Neutrophil (primary cell): ENCODE data around the gene SH3TC2.

Source experiments
- H3K27ac ChIP-seq: fragments of 200-600 bp; sonication (generic); 2 replicates; pipeline ENCODE4 v1.5.1; 2016; ENCODE audit warnings: mild to moderate bottlenecking, moderate library complexity
- H3K27me3 ChIP-seq: fragments of 200-600 bp; sonication (generic); 2 replicates; pipeline ENCODE4 v1.6.0; 2016; ENCODE audit warnings: mild to moderate bottlenecking
- H3K36me3 ChIP-seq: fragments of 200-600 bp; sonication (generic); 2 replicates; pipeline ENCODE4 v1.5.1; 2017
- H3K4me1 ChIP-seq, 2 experiments: fragments of 200-600 bp in 1 of 2; sonication (generic) in 1 of 2; 1 replicate in 1 of 2; 2 replicates in 1 of 2; pipeline versions ENCODE4 v1.5.1 to v1.6.1; 2013 to 2016; ENCODE audit warnings: low read depth in 1 of 2, low read length in 1 of 2, mild to moderate bottlenecking in 1 of 2, moderate library complexity in 1 of 2; ENCODE audit not compliant: control insufficient read depth in 1 of 2, insufficient read depth in 1 of 2
- H3K4me3 ChIP-seq, 2 experiments: fragments of 200-600 bp in 1 of 2; sonication (generic) in 1 of 2; 1 replicate in 1 of 2; 2 replicates in 1 of 2; pipeline ENCODE4 v1.5.1; 2013 to 2016; ENCODE audit warnings: low read depth in 1 of 2, low read length in 1 of 2, mild to moderate bottlenecking in 1 of 2, moderate library complexity in 1 of 2
- H3K9me3 ChIP-seq: fragments of 200-600 bp; sonication (generic); 2 replicates; pipeline ENCODE4 v1.5.1; 2016
- TF ChIP-seq, protein P1 (sequence below): fragments of 200-600 bp; sonication (generic); IDR thresholded peaks from 2 replicates; pipeline ENCODE4 v1.5.1; 2016; ENCODE audit warnings: antibody characterized with exemption

The SH3TC2 gene

DNA sequence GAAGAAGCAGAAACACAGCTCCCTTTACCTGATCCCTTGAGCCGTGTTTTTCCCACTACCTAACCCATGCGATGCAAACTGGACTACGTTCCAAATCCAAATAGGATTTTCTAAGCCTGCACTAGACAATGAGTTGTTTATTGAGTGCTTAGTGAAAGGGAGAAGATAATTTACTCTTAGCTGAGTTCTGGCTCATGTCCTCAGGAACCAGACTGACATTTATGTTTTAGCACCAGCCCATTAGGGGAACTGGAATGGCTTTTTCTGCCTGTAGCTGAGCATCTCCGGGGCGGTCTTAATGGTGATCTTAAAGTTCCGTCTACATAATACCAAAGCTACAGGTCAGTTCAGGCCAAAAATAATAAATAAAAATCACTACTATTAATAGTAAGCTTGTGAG lies 81.5 kb downstream of the SH3TC2 start:
- H3K27me3 ChIP-seq: no peaks in the 10 kb centered on the region
- TF ChIP-seq, protein P1, sequence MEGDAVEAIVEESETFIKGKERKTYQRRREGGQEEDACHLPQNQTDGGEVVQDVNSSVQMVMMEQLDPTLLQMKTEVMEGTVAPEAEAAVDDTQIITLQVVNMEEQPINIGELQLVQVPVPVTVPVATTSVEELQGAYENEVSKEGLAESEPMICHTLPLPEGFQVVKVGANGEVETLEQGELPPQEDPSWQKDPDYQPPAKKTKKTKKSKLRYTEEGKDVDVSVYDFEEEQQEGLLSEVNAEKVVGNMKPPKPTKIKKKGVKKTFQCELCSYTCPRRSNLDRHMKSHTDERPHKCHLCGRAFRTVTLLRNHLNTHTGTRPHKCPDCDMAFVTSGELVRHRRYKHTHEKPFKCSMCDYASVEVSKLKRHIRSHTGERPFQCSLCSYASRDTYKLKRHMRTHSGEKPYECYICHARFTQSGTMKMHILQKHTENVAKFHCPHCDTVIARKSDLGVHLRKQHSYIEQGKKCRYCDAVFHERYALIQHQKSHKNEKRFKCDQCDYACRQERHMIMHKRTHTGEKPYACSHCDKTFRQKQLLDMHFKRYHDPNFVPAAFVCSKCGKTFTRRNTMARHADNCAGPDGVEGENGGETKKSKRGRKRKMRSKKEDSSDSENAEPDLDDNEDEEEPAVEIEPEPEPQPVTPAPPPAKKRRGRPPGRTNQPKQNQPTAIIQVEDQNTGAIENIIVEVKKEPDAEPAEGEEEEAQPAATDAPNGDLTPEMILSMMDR: no peak
- peaks cover 17 to 18% of the 10 kb centered on the region in 2 experiments for H3K4me1 ChIP-seq
- no peaks in the 10 kb centered on the region for H3K9me3 ChIP-seq
- H3K27ac ChIP-seq: no peak overlapping the region
- H3K36me3 ChIP-seq: no peaks in the 10 kb centered on the region
- no peak overlapping the region for H3K4me3 ChIP-seq

DNA sequence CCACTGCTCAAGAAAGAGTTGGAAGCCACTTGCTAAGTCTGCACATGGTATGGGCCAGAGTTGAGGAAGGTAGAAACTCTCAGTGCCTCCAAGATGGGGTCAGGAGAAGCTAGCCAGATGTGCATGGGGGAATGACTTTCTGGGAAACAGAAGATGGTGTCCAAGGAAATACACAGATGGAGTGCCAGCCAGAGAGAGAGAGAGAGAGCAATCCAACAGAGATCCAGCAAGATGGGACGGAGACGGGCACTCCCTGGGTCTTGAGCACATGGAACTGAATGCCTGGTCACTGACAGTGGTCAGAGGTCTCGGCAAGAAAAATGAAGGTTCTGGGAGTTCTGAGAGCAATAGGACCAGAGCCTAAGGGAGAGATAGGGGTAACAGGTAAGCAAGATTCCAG lies 82.1 kb downstream of the SH3TC2 start:
- H3K4me1 ChIP-seq: peaks cover 11 to 12% of the 10 kb centered on the region in 2 experiments
- H3K4me3 ChIP-seq: no peak overlapping the region
- TF ChIP-seq, protein P1: no peak
- no peaks in the 10 kb centered on the region for H3K9me3 ChIP-seq
- H3K36me3 ChIP-seq: no peaks in the 10 kb centered on the region
- H3K27me3 ChIP-seq: no peaks in the 10 kb centered on the region
- no peak overlapping the region for H3K27ac ChIP-seq

DNA sequence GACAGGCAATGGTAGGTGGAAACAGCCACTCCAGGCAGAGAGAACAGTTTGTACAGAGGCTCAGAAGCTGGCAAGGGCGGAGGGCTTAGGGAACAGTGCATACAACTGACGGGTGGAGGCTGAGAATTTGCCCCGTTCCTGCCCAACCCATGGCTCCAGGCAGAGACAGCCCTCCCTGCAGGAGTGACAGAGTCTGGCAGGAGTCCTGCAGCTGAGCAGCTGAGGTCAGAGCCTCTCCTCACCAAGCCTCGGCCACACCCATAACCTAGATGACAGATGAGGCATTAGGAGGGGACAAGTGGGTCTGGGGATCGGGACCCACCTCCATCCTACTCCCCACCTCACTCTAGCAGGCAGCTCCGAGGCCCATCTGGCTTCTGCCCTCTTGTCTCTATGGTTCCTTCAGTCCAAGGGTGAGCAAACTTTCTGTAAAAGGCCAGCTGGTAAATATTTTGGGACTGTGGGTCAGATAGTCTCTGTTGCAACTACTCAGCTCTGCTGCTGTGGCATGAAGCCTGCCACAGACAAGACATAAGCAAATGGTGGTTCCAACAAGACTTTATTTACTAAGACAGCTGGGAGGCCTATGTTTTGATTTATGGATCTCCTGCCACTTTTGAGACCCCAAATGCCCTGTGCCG lies 83.7 kb downstream of the SH3TC2 start:
- no peaks in the 10 kb centered on the region for H3K9me3 ChIP-seq
- H3K4me1 ChIP-seq: peaks cover 9 to 10% of the 10 kb centered on the region in 2 experiments
- H3K4me3 ChIP-seq: no peak overlapping the region
- TF ChIP-seq, protein P1: no peak
- H3K27me3 ChIP-seq: no peaks in the 10 kb centered on the region
- no peaks in the 10 kb centered on the region for H3K36me3 ChIP-seq
- H3K27ac ChIP-seq: no peak overlapping the region

DNA sequence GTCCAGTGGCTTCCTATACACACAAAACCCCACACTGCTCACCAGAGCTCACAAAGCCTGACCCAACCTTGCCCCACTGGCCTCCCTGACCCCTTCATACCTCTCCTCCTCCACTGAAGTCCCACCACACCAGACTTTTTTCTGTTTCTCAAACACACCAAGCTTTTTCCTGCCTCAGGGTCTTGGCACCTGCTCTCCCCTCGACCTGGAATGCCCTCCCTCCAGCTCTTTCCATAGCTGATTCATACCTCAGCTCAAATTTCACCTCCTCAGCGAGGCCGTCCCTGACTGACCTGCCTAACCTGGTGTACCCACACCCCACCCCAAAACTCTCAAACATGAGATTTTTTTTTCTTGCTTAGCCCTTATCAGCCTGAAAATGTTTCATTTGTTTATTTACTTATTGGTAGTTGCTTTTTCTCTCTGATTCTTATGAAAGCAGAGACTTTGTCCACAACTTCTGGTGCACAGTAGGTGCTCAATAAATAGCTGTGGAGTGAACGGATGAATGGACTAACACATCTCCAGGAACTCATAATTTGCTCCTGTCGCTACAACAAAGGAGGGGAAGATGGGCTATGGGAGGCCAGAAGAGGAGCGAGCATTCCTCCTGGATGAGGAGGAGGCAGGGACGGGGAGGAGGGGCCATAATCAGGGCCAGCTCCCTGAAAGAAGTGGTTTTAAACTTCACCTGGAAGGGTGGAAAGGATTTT lies 84.3 kb downstream of the SH3TC2 start:
- Histone ChIP-seq H3K27ac (no peak overlapping the region), H3K4me3 (no peak overlapping the region), H3K36me3 (no peaks in the 10 kb centered on the region), H3K27me3 (no peaks in the 10 kb centered on the region), H3K9me3 (no peaks in the 10 kb centered on the region), H3K4me1 (peaks cover 8 to 9% of the 10 kb centered on the region in 2 experiments)
- TF ChIP-seq, protein P1: no peak

DNA sequence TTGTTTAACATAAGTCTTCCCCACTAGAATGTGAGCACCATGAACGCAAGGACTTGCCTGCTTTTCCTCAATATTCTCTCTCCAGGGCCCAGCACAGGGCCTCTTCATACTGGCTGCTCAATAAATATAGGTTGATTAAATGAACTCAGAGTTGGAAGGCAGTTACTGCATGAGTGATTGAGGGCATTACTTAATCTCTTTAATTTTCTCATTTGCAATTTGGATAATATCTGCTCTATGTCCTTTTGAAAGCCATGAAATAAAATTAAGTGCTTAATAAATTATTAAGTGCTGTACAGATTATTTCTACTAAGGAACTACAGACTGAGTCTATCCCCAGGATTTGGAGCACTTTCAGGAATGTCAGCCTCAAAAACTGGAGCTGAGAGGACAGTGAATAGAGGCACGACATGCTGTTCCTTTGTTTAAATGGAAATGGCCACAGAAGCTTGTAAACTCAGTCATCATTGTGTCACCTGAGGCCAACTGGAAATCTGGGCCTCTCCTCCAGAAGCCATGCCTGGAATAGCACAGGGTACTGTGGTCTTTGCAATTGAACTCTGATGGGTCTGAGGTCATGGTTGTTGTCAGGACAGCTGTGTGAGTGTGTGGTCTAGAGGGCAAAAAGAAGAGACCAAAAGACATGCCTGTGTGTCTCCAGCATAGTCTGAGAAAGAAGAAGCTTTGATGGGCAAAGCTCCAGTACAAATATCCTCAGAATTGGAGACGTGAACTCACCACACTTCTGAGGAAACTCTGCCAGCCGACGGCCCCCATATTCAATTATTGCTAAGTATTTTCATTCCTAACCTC lies 86.1 kb downstream of the SH3TC2 start:
- TF ChIP-seq, protein P1: no peak
- Histone ChIP-seq H3K9me3 (no peaks in the 10 kb centered on the region), H3K36me3 (no peaks in the 10 kb centered on the region), H3K4me1 (peaks cover 10 to 14% of the 10 kb centered on the region in 2 experiments), H3K27me3 (no peaks in the 10 kb centered on the region), H3K27ac (no peak overlapping the region), H3K4me3 (no peak overlapping the region)
